Astrocyte (in vitro differentiated cells and primary cell): ENCODE measurements around the gene KPNA6.

ENCODE experiments used
- EZH2 ChIP-seq: IDR thresholded peaks from 2 replicates; pipeline ENCODE4 v1.6.1; 2012; ENCODE audit warnings: mild to moderate bottlenecking, low read length, inconsistent platforms; ENCODE audit not compliant: insufficient read depth
- TF ChIP-seq, protein P1 (sequence below): IDR thresholded peaks from 2 replicates; pipeline ENCODE4 v1.5.1; 2011; ENCODE audit warnings: low read depth, mild to moderate bottlenecking, inconsistent platforms, low read length, moderate library complexity; ENCODE audit not compliant: insufficient read depth

DNA sequence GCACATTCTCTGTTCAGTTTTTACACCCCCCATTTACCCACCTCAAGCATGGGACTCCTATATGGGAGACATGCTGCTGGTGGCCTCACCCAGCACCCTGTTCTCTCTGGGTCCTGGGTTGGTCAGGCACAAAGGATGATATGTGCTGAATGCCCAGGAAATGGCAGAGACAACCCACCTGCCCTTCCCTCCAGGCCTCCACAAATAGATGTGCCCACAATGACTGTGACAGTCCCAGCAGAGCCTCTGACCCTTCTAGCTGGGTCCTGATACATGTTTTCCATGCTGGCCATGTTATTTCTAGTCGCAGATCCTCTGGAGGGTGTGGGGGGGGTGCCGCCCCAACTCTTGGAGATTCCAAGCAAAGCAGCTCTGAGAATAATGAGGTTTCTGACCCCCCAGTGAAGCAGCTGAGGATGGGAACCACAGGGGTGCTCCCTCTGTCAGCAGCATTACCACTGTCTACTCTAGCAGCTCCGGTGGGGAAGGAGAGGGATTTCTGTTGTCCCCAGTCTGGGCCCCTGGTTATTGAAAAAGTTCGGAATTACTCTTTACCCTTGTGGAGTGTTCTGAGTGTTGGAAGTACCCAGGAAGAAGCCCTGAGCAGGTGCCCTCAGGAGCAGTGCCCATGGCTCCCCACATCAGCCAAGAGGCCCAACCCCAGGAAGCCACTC, 91.3 kb downstream of the KPNA6 start:
- TF ChIP-seq, protein P1, sequence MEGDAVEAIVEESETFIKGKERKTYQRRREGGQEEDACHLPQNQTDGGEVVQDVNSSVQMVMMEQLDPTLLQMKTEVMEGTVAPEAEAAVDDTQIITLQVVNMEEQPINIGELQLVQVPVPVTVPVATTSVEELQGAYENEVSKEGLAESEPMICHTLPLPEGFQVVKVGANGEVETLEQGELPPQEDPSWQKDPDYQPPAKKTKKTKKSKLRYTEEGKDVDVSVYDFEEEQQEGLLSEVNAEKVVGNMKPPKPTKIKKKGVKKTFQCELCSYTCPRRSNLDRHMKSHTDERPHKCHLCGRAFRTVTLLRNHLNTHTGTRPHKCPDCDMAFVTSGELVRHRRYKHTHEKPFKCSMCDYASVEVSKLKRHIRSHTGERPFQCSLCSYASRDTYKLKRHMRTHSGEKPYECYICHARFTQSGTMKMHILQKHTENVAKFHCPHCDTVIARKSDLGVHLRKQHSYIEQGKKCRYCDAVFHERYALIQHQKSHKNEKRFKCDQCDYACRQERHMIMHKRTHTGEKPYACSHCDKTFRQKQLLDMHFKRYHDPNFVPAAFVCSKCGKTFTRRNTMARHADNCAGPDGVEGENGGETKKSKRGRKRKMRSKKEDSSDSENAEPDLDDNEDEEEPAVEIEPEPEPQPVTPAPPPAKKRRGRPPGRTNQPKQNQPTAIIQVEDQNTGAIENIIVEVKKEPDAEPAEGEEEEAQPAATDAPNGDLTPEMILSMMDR, result no peak
- no peak for TF ChIP-seq EZH2
